SK-N-SH (cell line): ENCODE measurements around the gene CCDC141. TPM values are rescaled to one million over a fixed set of nuclear protein-coding genes. Genes with fewer than 3 reads are reported as not detected.

Source experiments
- CTCF ChIA-PET: fragments of 300-600, 350-600 bp; formaldehyde crosslinking; extraction: SDS; loops from one replicate; lab custom pipeline; 2021; lab: Yijun Ruan, JAX
- POLR2A ChIA-PET: fragments of 350-600 bp; sonication (Branson Sonifier 250); formaldehyde crosslinking; extraction: SDS; loops from one replicate; lab custom pipeline; 2020; ENCODE audit warnings: antibody characterized with exemption, inconsistent platforms; lab: Yijun Ruan, JAX
- DNase-seq: peaks from one replicate; pipeline ENCODE4 v3.0.0; 2012
- H2AFZ ChIP-seq: fragments of 200-600 bp; sonication (generic); 2 replicates; pipeline ENCODE4 v1.8.1; 2016; ENCODE audit warnings: antibody characterized with exemption, mild to moderate bottlenecking, low read depth
- H3F3A ChIP-seq: fragments of 200-600 bp; sonication (generic); replicated peaks from 2 replicates; pipeline ENCODE3; 2016; ENCODE audit warnings: antibody characterized with exemption, mild to moderate bottlenecking; ENCODE audit not compliant: insufficient read depth
- H3K27ac ChIP-seq, 2 experiments: fragments of 200-500 bp in 1 of 2; fragments of 200-600 bp in 1 of 2; sonication (Bioruptor generic) in 1 of 2; sonication (generic), shearing (Covaris generic) in 1 of 2; 2 replicates each; pipeline versions ENCODE4 v1.5.1 to v1.6.1; 2014 to 2016; ENCODE audit warnings: low read depth in 2 of 2, inconsistent platforms in 1 of 2, low read length in 1 of 2, mild to moderate bottlenecking in 1 of 2, mixed read lengths in 1 of 2
- H3K27me3 ChIP-seq: fragments of 200-600 bp; sonication (generic), shearing (Covaris generic); 2 replicates; pipeline ENCODE4 v1.6.1; 2016; ENCODE audit warnings: mixed run types; ENCODE audit not compliant: insufficient read depth
- H3K36me3 ChIP-seq, 2 experiments: fragments of 200-500 bp in 1 of 2; fragments of 200-600 bp in 1 of 2; sonication (Bioruptor generic) in 1 of 2; sonication (generic) in 1 of 2; replicated peaks in 1 of 2; 2 replicates each; pipeline versions ENCODE3 to v1.5.1; 2014 to 2016; ENCODE audit warnings: low read length in 1 of 2, mild to moderate bottlenecking in 1 of 2; ENCODE audit not compliant: insufficient read depth in 2 of 2, control insufficient read depth in 1 of 2
- H3K4me1 ChIP-seq, 2 experiments: fragments of 200-500 bp in 1 of 2; fragments of 200-600 bp in 1 of 2; sonication (Bioruptor generic) in 1 of 2; sonication (generic), shearing (Covaris generic) in 1 of 2; 2 replicates each; pipeline versions ENCODE4 v1.5.1 to v1.6.1; 2014 to 2016; ENCODE audit warnings: low read depth in 1 of 2, low read length in 1 of 2, mixed run types in 1 of 2; ENCODE audit not compliant: insufficient read depth in 2 of 2, control insufficient read depth in 1 of 2
- H3K4me2 ChIP-seq: fragments of 200-600 bp; sonication (generic), shearing (Covaris generic); 2 replicates; pipeline ENCODE4 v1.6.1; 2017; ENCODE audit warnings: mixed run types
- H3K4me3 ChIP-seq, 2 experiments: fragments of 200-500 bp in 1 of 2; fragments of 200-600 bp in 1 of 2; sonication (Bioruptor generic) in 1 of 2; sonication (generic), shearing (Covaris generic) in 1 of 2; 2 replicates each; pipeline versions ENCODE4 v1.5.1 to v1.8.1; 2014 to 2016; ENCODE audit warnings: low read depth in 2 of 2, inconsistent platforms in 1 of 2, low read length in 1 of 2, mild to moderate bottlenecking in 1 of 2, mixed read lengths in 1 of 2, moderate library complexity in 1 of 2
- H3K79me2 ChIP-seq: fragments of 200-600 bp; sonication (generic); 2 replicates; pipeline ENCODE4 v1.8.1; 2017; ENCODE audit warnings: mild to moderate bottlenecking; ENCODE audit not compliant: insufficient read depth
- H3K9ac ChIP-seq: fragments of 200-600 bp; sonication (generic); 2 replicates; pipeline ENCODE4 v1.6.1; 2017; ENCODE audit warnings: mixed run types
- H3K9me2 ChIP-seq: fragments of 200-600 bp; sonication (generic); 2 replicates; pipeline ENCODE4 v1.6.1; 2017; ENCODE audit warnings: mixed run types
- H3K9me3 ChIP-seq: fragments of 200-600 bp; sonication (generic); 2 replicates; pipeline ENCODE4 v1.6.1; 2017; ENCODE audit warnings: mixed run types, mild to moderate bottlenecking, moderate library complexity
- H4K20me1 ChIP-seq: fragments of 200-600 bp; sonication (generic); 2 replicates; pipeline ENCODE4 v1.6.1; 2017; ENCODE audit warnings: mild to moderate bottlenecking, mixed run types; ENCODE audit not compliant: insufficient read depth
- EZH2phosphoT487 ChIP-seq: fragments of 200-600 bp; sonication (generic); IDR thresholded peaks from 2 replicates; pipeline ENCODE4 v1.6.1; 2017; ENCODE audit warnings: low read depth, mixed run types, mild to moderate bottlenecking, antibody characterized with exemption, moderate library complexity, borderline replicate concordance
- FOSL2 ChIP-seq: IDR thresholded peaks from 2 replicates; pipeline ENCODE4 v1.4.0; 2012; ENCODE audit warnings: low read depth, mild to moderate bottlenecking, moderate library complexity, borderline replicate concordance
- MAX ChIP-seq: IDR thresholded peaks from 2 replicates; pipeline ENCODE4 v1.4.0; 2012; ENCODE audit warnings: low read depth
- NRF1 ChIP-seq: IDR thresholded peaks from 2 replicates; pipeline ENCODE4 v1.6.1; 2012; ENCODE audit warnings: low read depth, mild to moderate bottlenecking, low read length
- RCOR1 ChIP-seq: fragments of 150-350 bp; IDR thresholded peaks from 2 replicates; pipeline ENCODE4 v1.6.1; 2017; ENCODE audit warnings: antibody characterized with exemption, low read length
- RFX5 ChIP-seq: IDR thresholded peaks from 2 replicates; pipeline ENCODE4 v1.6.1; 2012; ENCODE audit warnings: mild to moderate bottlenecking, improper control_type of control experiment, low read length
- RXRA ChIP-seq: IDR thresholded peaks from 2 replicates; pipeline ENCODE4 v1.4.0; 2012; ENCODE audit warnings: low read depth, mild to moderate bottlenecking, borderline replicate concordance
- TEAD4 ChIP-seq: IDR thresholded peaks from 2 replicates; pipeline ENCODE4 v1.4.0; 2012; ENCODE audit warnings: mild to moderate bottlenecking, borderline replicate concordance; ENCODE audit not compliant: insufficient read depth
- USF1 ChIP-seq: IDR thresholded peaks from 2 replicates; pipeline ENCODE4 v1.4.0; 2012; ENCODE audit warnings: low read depth, borderline replicate concordance
- WGBS: methylation state at CpG from one replicate; pipeline ENCODE4 v1.1.6; 2017; ENCODE audit warnings: low lambda C conversion rate; 5-methylcytosine and 5-hydroxymethylcytosine counted together
- polyA plus RNA-seq, 3 experiments: library from polyadenylated mRNA; depleted of rRNA; stranded (reverse); fragments of >200 nt; gene quantifications; 2 replicates each; pipeline ENCODE4 v1.2.3, GENCODE V29; 2012
- TF ChIP-seq, protein P1 (sequence below): fragments of 150-350 bp; IDR thresholded peaks from 2 replicates; pipeline ENCODE4 v1.6.1; 2016; ENCODE audit warnings: mild to moderate bottlenecking, low read depth, low read length

Gene CCDC141
- polyA plus RNA-seq, 1 of the 3 experiments (the other 2 are of a cell fraction): 0.02 TPM

- no peak overlapping the region for H3K27ac ChIP-seq
- H3F3A ChIP-seq: no peaks in the 10 kb centered on the region
- H3K36me3 ChIP-seq: no peaks in the 10 kb centered on the region
- ChIA-PET CTCF (interaction anchor here (1.3 to 2.5 kb wide), 3 partner anchors 12 to 132 kb away, joined by 4 to 16 read pairs (median 7); no protein-coding TSS in a partner anchor), POLR2A (no interaction called here)
- WGBS: 72% methylated on average over 4 of the region's 4 CpGs
- H3K4me3 ChIP-seq: no peak overlapping the region
- H2AFZ ChIP-seq: no peak overlapping the region
- DNase-seq: no peak
- no peaks in the 10 kb centered on the region for H3K79me2 ChIP-seq
- H3K4me2 ChIP-seq: no peak overlapping the region
- no peak overlapping the region for H3K9ac ChIP-seq
- no peaks in the 10 kb centered on the region for H3K9me2 ChIP-seq
- H4K20me1 ChIP-seq: no peaks in the 10 kb centered on the region
- no peaks in the 10 kb centered on the region for H3K27me3 ChIP-seq
- no peak for TF ChIP-seq MAX
- no peak for TF ChIP-seq EZH2phosphoT487
- TF ChIP-seq RFX5: no peak
- no peak for TF ChIP-seq RXRA
- TF ChIP-seq, protein P1, sequence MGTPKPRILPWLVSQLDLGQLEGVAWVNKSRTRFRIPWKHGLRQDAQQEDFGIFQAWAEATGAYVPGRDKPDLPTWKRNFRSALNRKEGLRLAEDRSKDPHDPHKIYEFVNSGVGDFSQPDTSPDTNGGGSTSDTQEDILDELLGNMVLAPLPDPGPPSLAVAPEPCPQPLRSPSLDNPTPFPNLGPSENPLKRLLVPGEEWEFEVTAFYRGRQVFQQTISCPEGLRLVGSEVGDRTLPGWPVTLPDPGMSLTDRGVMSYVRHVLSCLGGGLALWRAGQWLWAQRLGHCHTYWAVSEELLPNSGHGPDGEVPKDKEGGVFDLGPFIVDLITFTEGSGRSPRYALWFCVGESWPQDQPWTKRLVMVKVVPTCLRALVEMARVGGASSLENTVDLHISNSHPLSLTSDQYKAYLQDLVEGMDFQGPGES: no peak
- TF ChIP-seq TEAD4: no peak
- no peak for TF ChIP-seq FOSL2
- TF ChIP-seq USF1: no peak
- H3K9me3 ChIP-seq: no peaks in the 10 kb centered on the region; the same call in 1 of the 2 replicates
- no peaks in the 10 kb centered on the region for H3K4me1 ChIP-seq
Observed at GRCh38 chr2:178928077-178928476, 121.9 kb downstream of the CCDC141 start.

GRCh38 chr2:178927173-178927572, 122.8 kb downstream of the CCDC141 start:
- H3K27me3 ChIP-seq: no peaks in the 10 kb centered on the region
- POLR2A ChIA-PET: no interaction called here
- CTCF ChIA-PET: interaction anchor here (1.0 to 2.5 kb wide), 8 partner anchors 11 to 226 kb away, joined by 3 to 16 read pairs (median 4); no protein-coding TSS in a partner anchor
- no peaks in the 10 kb centered on the region for H3F3A ChIP-seq
- H3K4me3 ChIP-seq: no peak overlapping the region
- H3K9ac ChIP-seq: no peak overlapping the region
- DNase-seq: no peak
- H3K9me3 ChIP-seq: no peaks in the 10 kb centered on the region; the same call in 1 of the 2 replicates
- H3K4me2 ChIP-seq: no peak overlapping the region
- H3K36me3 ChIP-seq: no peaks in the 10 kb centered on the region
- H3K4me1 ChIP-seq: no peaks in the 10 kb centered on the region
- 56% methylated on average over 7 of the region's 7 CpGs for WGBS
- H3K9me2 ChIP-seq: no peaks in the 10 kb centered on the region
- peak overlapping the region; percentile 39; the same call in 1 of the 2 replicates for H2AFZ ChIP-seq
- H3K27ac ChIP-seq: no peak overlapping the region
- TF ChIP-seq RCOR1: no peak
- no peak for TF ChIP-seq NRF1
- TF ChIP-seq, protein P1: no peak
- H4K20me1 ChIP-seq: no peaks in the 10 kb centered on the region
- no peaks in the 10 kb centered on the region for H3K79me2 ChIP-seq
